CD14-positive monocyte (primary cell): ENCODE measurements around the gene KRTAP10-5. TPM values are rescaled to one million over a fixed set of nuclear protein-coding genes. Genes with fewer than 3 reads are reported as not detected.

ENCODE experiments used
- DNase-seq, 3 donors: peaks; one replicate each; pipeline ENCODE4 v3.0.0-alpha.2; 2011 to 2022
- H2AFZ ChIP-seq: 2 replicates; pipeline ENCODE4 v1.6.0; 2012; ENCODE audit warnings: mild to moderate bottlenecking, low read depth, low read length, inconsistent platforms; ENCODE audit not compliant: insufficient read depth, poor library complexity, severe bottlenecking
- H3K27ac ChIP-seq, 2 donors: 1 replicate in 1 of 2; 2 replicates in 1 of 2; pipeline ENCODE4 v1.5.1; 2012 to 2013; ENCODE audit warnings: low read length in 2 of 2, control low read depth in 1 of 2, inconsistent platforms in 1 of 2, low read depth in 1 of 2, mild to moderate bottlenecking in 1 of 2
- H3K27me3 ChIP-seq, 2 donors: one replicate each; pipeline versions ENCODE4 v1.6.0 to v1.6.1; 2011 to 2013; ENCODE audit warnings: low read length in 2 of 2; ENCODE audit not compliant: control insufficient read depth in 2 of 2, insufficient read depth in 2 of 2
- H3K36me3 ChIP-seq, 2 donors: replicated peaks in 1 of 2; 1 replicate in 1 of 2; 2 replicates in 1 of 2; pipeline versions ENCODE4 v1.5.1 to v1.6.1; 2012 to 2013; ENCODE audit warnings: low read length in 2 of 2, control low read depth in 1 of 2, inconsistent platforms in 1 of 2, mild to moderate bottlenecking in 1 of 2; ENCODE audit not compliant: insufficient read depth in 2 of 2, control insufficient read depth in 1 of 2
- H3K4me1 ChIP-seq, 2 donors: 1 replicate in 1 of 2; 2 replicates in 1 of 2; pipeline versions ENCODE4 v1.5.1 to v1.6.1; 2012 to 2013; ENCODE audit warnings: low read length in 2 of 2, control low read depth in 1 of 2, inconsistent platforms in 1 of 2, mild to moderate bottlenecking in 1 of 2, moderate library complexity in 1 of 2; ENCODE audit not compliant: insufficient read depth in 2 of 2, control insufficient read depth in 1 of 2
- H3K4me2 ChIP-seq: replicated peaks from 2 replicates; pipeline ENCODE3; 2012; ENCODE audit warnings: low read length, moderate library complexity, mild to moderate bottlenecking; ENCODE audit not compliant: poor library complexity, severe bottlenecking; ENCODE audit errors: extremely low read depth
- H3K4me3 ChIP-seq, 3 experiments: fragments of 200-600 bp in 1 of 3; sonication (generic) in 1 of 3; replicated peaks in 1 of 3; 1 replicate in 2 of 3; 2 replicates in 1 of 3; pipeline ENCODE4 v1.5.1; 2011 to 2013; ENCODE audit warnings: low read length in 3 of 3, mild to moderate bottlenecking in 3 of 3, control low read depth in 2 of 3, low read depth in 2 of 3, inconsistent platforms in 1 of 3, moderate library complexity in 1 of 3
- H3K79me2 ChIP-seq: 2 replicates; pipeline ENCODE4 v1.6.0; 2012; ENCODE audit warnings: mild to moderate bottlenecking, control low read depth, inconsistent platforms, low read length, moderate library complexity; ENCODE audit not compliant: insufficient read depth
- H3K9ac ChIP-seq: 2 replicates; pipeline ENCODE4 v1.6.0; 2017; ENCODE audit warnings: low read length, mild to moderate bottlenecking; ENCODE audit not compliant: insufficient read depth, poor library complexity, severe bottlenecking
- H3K9me3 ChIP-seq, 2 donors: replicated peaks in 1 of 2; 1 replicate in 1 of 2; 2 replicates in 1 of 2; pipeline versions ENCODE4 v1.5.1 to v1.6.1; 2012 to 2013; ENCODE audit warnings: low read length in 2 of 2, control low read depth in 1 of 2; ENCODE audit not compliant: control insufficient read depth in 1 of 2, insufficient read depth in 1 of 2
- H4K20me1 ChIP-seq: 2 replicates; pipeline ENCODE4 v1.6.0; 2012; ENCODE audit warnings: mild to moderate bottlenecking, low read length, control low read depth, moderate library complexity; ENCODE audit not compliant: insufficient read depth
- H3K27ac Mint-ChIP-seq, 7 donors: one replicate each; pipeline ENCODE4 v1.8.0; 2020; ENCODE audit warnings: mild to moderate bottlenecking in 7 of 7, mixed read lengths in 7 of 7, moderate library complexity in 6 of 7, inconsistent platforms in 2 of 7
- H3K27me3 Mint-ChIP-seq, 3 donors: one replicate each; pipeline ENCODE4 v1.8.0; 2021 to 2022; ENCODE audit warnings: low read depth in 3 of 3, mild to moderate bottlenecking in 3 of 3, mixed read lengths in 3 of 3, moderate library complexity in 3 of 3, inconsistent platforms in 1 of 3
- H3K36me3 Mint-ChIP-seq, 2 donors: one replicate each; pipeline ENCODE4 v1.8.0; 2020; ENCODE audit warnings: mixed read lengths in 2 of 2, inconsistent platforms in 1 of 2, mild to moderate bottlenecking in 1 of 2
- H3K4me1 Mint-ChIP-seq: one replicate; pipeline ENCODE4 v1.8.0; 2020; ENCODE audit warnings: mild to moderate bottlenecking, mixed read lengths
- H3K4me3 Mint-ChIP-seq, 2 donors: one replicate each; pipeline ENCODE4 v1.8.0; 2020; ENCODE audit warnings: mild to moderate bottlenecking in 2 of 2, mixed read lengths in 2 of 2, moderate library complexity in 1 of 2
- H3K9me3 Mint-ChIP-seq, 7 donors: one replicate each; pipeline ENCODE4 v1.8.0; 2020 to 2022; ENCODE audit warnings: mixed read lengths in 7 of 7, mild to moderate bottlenecking in 6 of 7, moderate library complexity in 6 of 7, inconsistent platforms in 2 of 7
- CTCF ChIP-seq: fragments of 200-600 bp; IDR thresholded peaks from one replicate; pipeline ENCODE4 v1.8.0; 2022; ENCODE audit warnings: antibody characterized with exemption, mild to moderate bottlenecking
- WGBS: methylation state at CpG from one replicate; pipeline ENCODE4 v1.1.5; 2013; ENCODE audit warnings: missing lambda C conversion rate; ENCODE audit not compliant: insufficient coverage; 5-methylcytosine and 5-hydroxymethylcytosine counted together
- intact Hi-C, 2 donors: fragments of 100-400 bp; cut with micrococcal nuclease; formaldehyde crosslinking; loops; one replicate each; pipeline versions ENCODE4 v1.15.0 to v1.15.1; 2023
- polyA plus RNA-seq, 3 donors: library from polyadenylated mRNA; depleted of rRNA in 1 of 3; unstranded in 2 of 3; stranded (reverse) in 1 of 3; fragments of 300-500 nt in 2 of 3; fragments of >200 nt in 1 of 3; fragmentation: Illumina TruSeq in 2 of 3; gene quantifications; 1 replicate in 2 of 3; 2 replicates in 1 of 3; pipeline ENCODE4 v1.2.3, GENCODE V29; 2012 to 2021

The KRTAP10-5 gene
- polyA plus RNA-seq, 3 donors: not detected

GRCh38 chr21:44623575-44623974 lies 43.2 kb upstream of the KRTAP10-5 start:
- no peak overlapping the region for H3K27ac Mint-ChIP-seq

GRCh38 chr21:44619886-44620285 lies 39.5 kb upstream of the KRTAP10-5 start:
- TF ChIP-seq CTCF: no peak
- intact Hi-C loops: no loop called here
- Histone ChIP-seq H3K4me2 (no peak overlapping the region), H3K9me3 (peaks cover 18 to 33% of the 10 kb centered on the region in 2 donors), H3K9ac (no peak overlapping the region), H2AFZ (no peak overlapping the region), H3K36me3 (no peaks in the 10 kb centered on the region), H3K4me1 (no peaks in the 10 kb centered on the region), H3K4me3 (no peak overlapping the region), H3K79me2 (no peaks in the 10 kb centered on the region), H3K27ac (no peak overlapping the region), H3K27me3 (no peaks in the 10 kb centered on the region), H4K20me1 (no peaks in the 10 kb centered on the region)
- WGBS: 92% methylated on average over 4 of the region's 6 CpGs
- Mint-ChIP-seq H3K36me3 (no peaks in the 10 kb centered on the region), H3K27ac (no peak overlapping the region), H3K9me3 (peaks cover 32 to 45% (median 36%) of the 10 kb centered on the region in 7 donors), H3K4me3 (no peak overlapping the region), H3K27me3 (peaks cover 2 to 9% (median 9%) of the 10 kb centered on the region in 3 donors), H3K4me1 (peaks cover 10% of the 10 kb centered on the region)
- DNase-seq: no peak

More at GRCh38 chr21:44623575-44623974, 43.2 kb upstream of the KRTAP10-5 start:
- no peaks in the 10 kb centered on the region for H3K4me1 ChIP-seq
- no peak for TF ChIP-seq CTCF
- peaks cover 25 to 33% of the 10 kb centered on the region in 2 donors for H3K9me3 ChIP-seq
- H3K4me3 Mint-ChIP-seq: no peak overlapping the region
- H3K79me2 ChIP-seq: no peaks in the 10 kb centered on the region
- H3K27me3 Mint-ChIP-seq: peaks cover 4 to 14% (median 14%) of the 10 kb centered on the region in 3 donors
- DNase-seq: no peak
- H3K4me1 Mint-ChIP-seq: peaks cover 3% of the 10 kb centered on the region
- no peaks in the 10 kb centered on the region for H3K27me3 ChIP-seq
- H3K4me3 ChIP-seq: no peak overlapping the region
- H3K36me3 ChIP-seq: no peaks in the 10 kb centered on the region
- no peak overlapping the region for H3K9ac ChIP-seq
- H3K36me3 Mint-ChIP-seq: no peaks in the 10 kb centered on the region
- intact Hi-C loops: no loop called here
- H3K4me2 ChIP-seq: no peak overlapping the region
- no peaks in the 10 kb centered on the region for H4K20me1 ChIP-seq
- H3K27ac ChIP-seq: no peak overlapping the region
- no peak overlapping the region for H2AFZ ChIP-seq
- peaks cover 40 to 57% (median 43%) of the 10 kb centered on the region in 7 donors for H3K9me3 Mint-ChIP-seq
